Erythroblast (primary cell): Measurements from ENCODE around the gene SERPINA4.

Experiments
- GATA1 ChIP-seq: IDR thresholded peaks from 2 replicates; pipeline ENCODE4 v1.6.1; 2011; ENCODE audit warnings: low read depth, mild to moderate bottlenecking, control low read depth, low read length, moderate library complexity
- POLR2A ChIP-seq: IDR thresholded peaks from 2 replicates; pipeline ENCODE4 v1.6.1; 2011; ENCODE audit warnings: mild to moderate bottlenecking, low read length

DNA sequence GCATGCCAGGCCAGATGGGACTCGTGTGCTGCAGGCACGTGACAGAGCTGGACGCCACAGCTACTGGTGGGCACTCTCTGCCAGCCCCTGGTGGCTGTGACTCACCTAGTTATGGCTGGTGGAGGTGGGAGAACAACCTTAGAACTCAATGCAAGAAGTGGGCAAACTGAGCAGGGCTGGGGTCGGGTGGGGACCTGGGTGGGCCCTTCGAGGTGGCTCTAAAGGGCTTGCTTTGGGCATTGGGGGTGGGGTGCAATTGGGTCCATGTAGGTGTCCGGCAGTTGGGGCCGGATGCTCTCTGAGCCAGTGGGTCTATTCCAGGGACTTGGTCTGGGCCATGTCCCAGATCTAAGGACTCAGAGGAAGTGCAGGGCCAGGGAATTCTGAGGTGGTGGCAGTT, 46.9 kb upstream of the SERPINA4 start:
- no peak for TF ChIP-seq POLR2A
- no peak for TF ChIP-seq GATA1
